Measurements from ENCODE around the gene SLC22A7. TPM values are rescaled to one million over a fixed set of nuclear protein-coding genes. Genes with fewer than 3 reads are reported as not detected.

Gene SLC22A7
- total RNA-seq, 1 experiment from 2014 or later, result not detected

- no peak for DNase-seq (ENCODE audit: extremely low read depth, low read depth)
These were observed 33.4 kb upstream of the SLC22A7 start for GRCh38 chr6:43264599-43265145.

- DNase-seq (ENCODE audit: extremely low read depth, low read depth), result no peak
These were observed 32.5 kb upstream of the SLC22A7 start for GRCh38 chr6:43265564-43265963.

GRCh38 chr6:43267619-43268354 lies 30.3 kb upstream of the SLC22A7 start:
- no peak for DNase-seq (ENCODE audit: extremely low read depth, low read depth)

GRCh38 chr6:43268355-43268700 lies 29.7 kb upstream of the SLC22A7 start:
- no peak for DNase-seq (ENCODE audit: extremely low read depth, low read depth)

GRCh38 chr6:43268782-43269272 lies 29.2 kb upstream of the SLC22A7 start:
- no peak for DNase-seq (ENCODE audit: extremely low read depth, low read depth)

GRCh38 chr6:43269273-43270007 lies 28.6 kb upstream of the SLC22A7 start:
- no peak for DNase-seq (ENCODE audit: extremely low read depth, low read depth)

GRCh38 chr6:43271103-43271815 lies 26.8 kb upstream of the SLC22A7 start:
- DNase-seq (ENCODE audit: extremely low read depth, low read depth), result no peak

- no peak for DNase-seq (ENCODE audit: extremely low read depth, low read depth)
These were observed 26.1 kb upstream of the SLC22A7 start for GRCh38 chr6:43271944-43272343.

- DNase-seq (ENCODE audit: extremely low read depth, low read depth), result no peak
These were observed 24.4 kb upstream of the SLC22A7 start for GRCh38 chr6:43273707-43274106.

- no peak for DNase-seq (ENCODE audit: extremely low read depth, low read depth)
These were observed 23.7 kb upstream of the SLC22A7 start for GRCh38 chr6:43274127-43274915.

- DNase-seq (ENCODE audit: extremely low read depth, low read depth), result no peak
These were observed 23.0 kb upstream of the SLC22A7 start for GRCh38 chr6:43274916-43275597.

GRCh38 chr6:43275801-43276576 lies 22.1 kb upstream of the SLC22A7 start:
- DNase-seq (ENCODE audit: extremely low read depth, low read depth), result no peak

- no peak for DNase-seq (ENCODE audit: extremely low read depth, low read depth)
These were observed 21.3 kb upstream of the SLC22A7 start for GRCh38 chr6:43276577-43277305.

- no peak for DNase-seq (ENCODE audit: extremely low read depth, low read depth)
These were observed 20.8 kb upstream of the SLC22A7 start for GRCh38 chr6:43277306-43277642.

- no peak for DNase-seq (ENCODE audit: extremely low read depth, low read depth)
These were observed 20.2 kb upstream of the SLC22A7 start for GRCh38 chr6:43277643-43278523.

GRCh38 chr6:43278524-43279078 lies 19.5 kb upstream of the SLC22A7 start:
- DNase-seq (ENCODE audit: extremely low read depth, low read depth), result no peak

GRCh38 chr6:43280234-43280633 lies 17.8 kb upstream of the SLC22A7 start:
- no peak for DNase-seq (ENCODE audit: extremely low read depth, low read depth)
